T-cell (primary cell): Measurements from ENCODE around the gene CYP3A5. TPM values are rescaled to one million over a fixed set of nuclear protein-coding genes. Genes with fewer than 3 reads are reported as not detected.
"Not testable (repeated sequence)": the region's sequence is repeated elsewhere in the genome, so short reads cannot be mapped to it uniquely, and the experiment has no call there.

Experiments
- ATAC-seq, 4 experiments: fragments of 200-7000 bp in 3 of 4; fragments of 150-1000 bp in 1 of 4; cut with Tn5 transposase; replicated peaks in 1 of 4; 1 replicate in 3 of 4; 2 replicates in 1 of 4; pipeline ENCODE4 v1.10.0; 2021; ENCODE audit warnings: moderate library complexity in 3 of 4, mild to moderate bottlenecking in 2 of 4, moderate number of reproducible peaks in 1 of 4
- CTCF ChIA-PET, 2 donors: fragments of 300-600 bp; sonication (Branson Sonifier 250); formaldehyde crosslinking; loops; one replicate each; lab custom pipeline; 2022; ENCODE audit warnings: antibody characterized with exemption in 2 of 2; lab: Charles Lee
- POLR2A ChIA-PET, 2 donors: fragments of 300-600 bp; sonication (Branson Sonifier 250); formaldehyde crosslinking; loops; one replicate each; lab custom pipeline; 2022; ENCODE audit warnings: antibody characterized with exemption in 2 of 2; lab: Charles Lee
- DNase-seq, 35 experiments: peaks; one replicate each; pipeline versions ENCODE4 v3.0.0 to v3.0.0-alpha.2; 2013 to 2023
- H3K27ac ChIP-seq: one replicate; pipeline ENCODE4 v1.5.1; 2013; ENCODE audit warnings: low read length
- H3K27me3 ChIP-seq, 2 experiments: replicated peaks in 1 of 2; 1 replicate in 1 of 2; 2 replicates in 1 of 2; pipeline versions ENCODE4 v1.6.1 to v1.7.0; 2013; ENCODE audit warnings: low read length in 1 of 2, mixed read lengths in 1 of 2; ENCODE audit not compliant: control insufficient read depth in 2 of 2, insufficient read depth in 2 of 2; ENCODE audit errors: extremely low read depth in 1 of 2
- H3K36me3 ChIP-seq, 2 donors: 1 replicate in 1 of 2; 2 replicates in 1 of 2; pipeline versions ENCODE4 v1.6.1 to v1.7.0; 2013; ENCODE audit warnings: low read length in 1 of 2; ENCODE audit not compliant: control insufficient read depth in 2 of 2, insufficient read depth in 1 of 2; ENCODE audit errors: extremely low read depth in 1 of 2
- H3K4me1 ChIP-seq, 2 experiments: 1 replicate in 1 of 2; 2 replicates in 1 of 2; pipeline versions ENCODE4 v1.6.1 to v1.7.0; 2013; ENCODE audit warnings: low read length in 2 of 2, mixed read lengths in 1 of 2; ENCODE audit not compliant: insufficient read depth in 2 of 2, control insufficient read depth in 1 of 2; ENCODE audit errors: extremely low read depth in 1 of 2
- H3K4me3 ChIP-seq, 2 donors: 1 replicate in 1 of 2; 2 replicates in 1 of 2; pipeline versions ENCODE4 v1.5.1 to v1.7.0; 2013; ENCODE audit warnings: mild to moderate bottlenecking in 2 of 2, low read length in 1 of 2, moderate library complexity in 1 of 2; ENCODE audit not compliant: control insufficient read depth in 1 of 2; ENCODE audit errors: extremely low read depth in 1 of 2
- H3K9me3 ChIP-seq: 2 replicates; pipeline ENCODE4 v1.7.0; 2013
- H3K27ac Mint-ChIP-seq, 2 donors: one replicate each; pipeline ENCODE4 v1.8.0; 2020 to 2021; ENCODE audit warnings: mild to moderate bottlenecking in 2 of 2, mixed read lengths in 2 of 2
- H3K27me3 Mint-ChIP-seq, 2 donors: one replicate each; pipeline ENCODE4 v1.8.0; 2021 to 2022; ENCODE audit warnings: mixed read lengths in 2 of 2
- H3K36me3 Mint-ChIP-seq: one replicate; pipeline ENCODE4 v1.8.0; 2021; ENCODE audit warnings: mixed read lengths
- H3K4me1 Mint-ChIP-seq, 3 donors: one replicate each; pipeline ENCODE4 v1.8.0; 2020 to 2022; ENCODE audit warnings: mixed read lengths in 3 of 3, mild to moderate bottlenecking in 1 of 3
- H3K4me3 Mint-ChIP-seq, 3 donors: one replicate each; pipeline ENCODE4 v1.8.0; 2020 to 2022; ENCODE audit warnings: mild to moderate bottlenecking in 3 of 3, mixed read lengths in 3 of 3, moderate library complexity in 3 of 3
- H3K9me3 Mint-ChIP-seq, 3 donors: one replicate each; pipeline ENCODE4 v1.8.0; 2020 to 2022; ENCODE audit warnings: mixed read lengths in 3 of 3
- WGBS: methylation state at CpG from one replicate; pipeline ENCODE4 v1.1.5; 2013; ENCODE audit warnings: missing lambda C conversion rate; ENCODE audit not compliant: insufficient coverage; 5-methylcytosine and 5-hydroxymethylcytosine counted together
- total RNA-seq, 35 experiments: library from RNA in 6 of 35; stranded (reverse) in 6 of 35; fragments of 120-200 nt in 1 of 35; gene quantifications; one replicate each; pipeline versions ENCODE4 v1.2.1 to v1.2.4 and lab custom pipeline; 2013 to 2026

The CYP3A5 gene
- total RNA-seq, 5 donors from 2014 or later (not counting 1 experiment from before 2014, with no cell fraction given): 0.22 to 0.58 (median 0.46) TPM; not detected in 2

DNA sequence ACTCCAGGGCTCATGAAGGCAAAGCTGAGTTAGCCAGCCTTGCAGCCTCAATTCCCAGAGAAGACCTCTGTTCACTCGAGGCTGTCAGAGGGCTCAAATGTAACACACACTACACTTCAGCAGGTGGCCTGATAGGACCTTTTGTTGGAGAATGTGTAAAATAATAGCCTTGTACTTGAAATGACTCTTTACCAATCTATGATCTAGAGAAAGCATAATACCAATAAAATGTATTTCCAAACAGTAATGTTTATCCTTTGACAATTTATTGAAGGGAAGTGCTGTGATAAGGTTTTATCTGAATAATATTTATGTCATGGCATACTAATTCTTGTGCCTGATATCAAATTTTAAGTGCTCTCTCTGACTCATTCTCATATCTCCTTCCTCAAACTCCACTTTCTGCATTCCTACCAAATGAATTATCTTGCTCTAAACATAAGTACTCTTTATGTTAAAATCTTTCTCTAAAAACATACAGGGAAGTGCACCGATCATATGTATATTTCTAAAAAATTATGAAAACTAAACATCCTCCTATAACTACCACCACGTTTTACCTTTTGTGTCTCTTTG lies 34.3 kb upstream of the CYP3A5 start:
- POLR2A ChIA-PET: no interaction called here
- Histone ChIP-seq H3K27ac (no peak overlapping the region), H3K4me3 (no peak overlapping the region), H3K36me3 (no peaks in the 10 kb centered on the region), H3K27me3 (no peaks in the 10 kb centered on the region), H3K9me3 (no peaks in the 10 kb centered on the region), H3K4me1 (no peaks in the 10 kb centered on the region)
- no peak for DNase-seq
- Mint-ChIP-seq H3K4me1 (peaks cover 0 to 2% (median 0%) of the 10 kb centered on the region in 3 donors), H3K27me3 (no peaks in the 10 kb centered on the region), H3K27ac (no peak overlapping the region), H3K4me3 (no peak overlapping the region), H3K36me3 (peaks cover 40% of the 10 kb centered on the region), H3K9me3 (peaks cover 0 to 6% (median 4%) of the 10 kb centered on the region in 3 donors)
- CTCF ChIA-PET: no interaction called here
- ATAC-seq: no peak
- WGBS: no CpG with 5 or more reads among the region's 3 CpGs

DNA sequence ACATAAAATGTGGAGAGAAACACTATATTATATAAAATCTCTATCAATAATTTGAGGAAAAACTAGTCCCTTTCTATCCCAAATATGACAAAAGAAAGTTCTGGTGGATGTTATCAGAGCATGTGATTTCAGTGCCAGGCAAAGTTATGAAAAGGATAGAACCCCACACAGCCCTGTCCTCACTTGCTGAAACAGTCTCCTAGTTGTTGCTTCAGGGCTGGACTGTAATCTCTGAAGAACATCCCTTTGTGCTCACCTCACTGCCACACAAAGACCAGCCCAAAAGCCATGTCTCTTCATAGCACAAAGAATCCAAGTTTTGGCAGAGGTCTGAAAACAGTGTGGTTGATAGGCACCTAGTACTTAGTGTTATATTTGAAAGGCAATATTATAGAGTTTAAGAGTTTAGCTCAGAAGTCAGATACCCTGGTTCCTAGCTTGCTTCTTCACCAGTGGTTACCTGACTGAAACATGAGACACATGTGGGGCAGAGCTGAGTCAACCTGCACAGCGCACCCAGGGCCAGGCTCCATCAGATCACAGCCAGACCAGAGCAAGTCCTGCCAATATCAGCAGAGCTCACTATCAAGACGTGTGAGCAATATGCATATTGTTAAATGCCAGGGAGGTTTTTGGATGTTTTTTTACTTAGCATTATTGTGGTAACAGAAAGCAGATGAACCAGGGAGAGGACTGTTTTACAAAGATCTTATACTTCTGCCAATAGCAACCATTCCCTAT lies 30.2 kb upstream of the CYP3A5 start:
- no peak for ATAC-seq
- ChIA-PET CTCF (no interaction called here), POLR2A (no interaction called here)

DNA sequence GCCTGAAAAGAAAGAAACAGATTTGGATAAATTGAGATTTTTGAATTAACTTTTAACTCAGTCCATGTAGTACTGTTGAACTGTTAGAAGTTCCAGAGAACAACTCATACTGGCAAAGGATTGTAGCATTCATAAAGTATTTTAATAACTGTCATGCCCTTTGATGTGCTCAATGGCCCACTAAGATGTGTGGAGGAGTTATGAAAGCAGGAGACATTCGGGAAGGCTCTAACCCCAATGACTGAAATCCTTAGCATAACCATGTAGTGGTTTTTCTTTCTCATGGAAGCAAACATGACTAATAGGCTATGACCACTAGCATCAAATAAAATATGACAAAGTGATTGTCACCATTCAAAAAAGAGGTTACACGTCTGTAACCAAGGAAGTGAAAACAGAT lies 29.5 kb upstream of the CYP3A5 start:
- Mint-ChIP-seq H3K9me3 (no peaks in the 10 kb centered on the region), H3K27ac (no peak overlapping the region), H3K4me3 (no peak overlapping the region), H3K27me3 (no peaks in the 10 kb centered on the region), H3K36me3 (peaks cover 38% of the 10 kb centered on the region), H3K4me1 (no peaks in the 10 kb centered on the region)
- WGBS: no CpG with 5 or more reads among the region's 2 CpGs
- H3K27me3 ChIP-seq: no peaks in the 10 kb centered on the region
- ATAC-seq: no peak
- no peaks in the 10 kb centered on the region for H3K4me1 ChIP-seq
- no peak overlapping the region for H3K4me3 ChIP-seq
- no peaks in the 10 kb centered on the region for H3K36me3 ChIP-seq
- ChIA-PET CTCF (no interaction called here), POLR2A (no interaction called here)
- no peak overlapping the region for H3K27ac ChIP-seq
- peaks cover 2% of the 10 kb centered on the region for H3K9me3 ChIP-seq
- DNase-seq: no peak

More for the DNA sequence above, 30.2 kb upstream of the CYP3A5 start:
- Histone ChIP-seq H3K27me3 (no peaks in the 10 kb centered on the region), H3K36me3 (no peaks in the 10 kb centered on the region), H3K4me3 (no peak overlapping the region), H3K9me3 (peaks cover 2% of the 10 kb centered on the region), H3K4me1 (no peaks in the 10 kb centered on the region), H3K27ac (no peak overlapping the region)
- H3K27ac Mint-ChIP-seq: no peak overlapping the region
- no peak for DNase-seq
- H3K4me3 Mint-ChIP-seq: no peak overlapping the region
- no peaks in the 10 kb centered on the region for H3K27me3 Mint-ChIP-seq
- no peaks in the 10 kb centered on the region for H3K4me1 Mint-ChIP-seq
- peaks cover 0 to 5% (median 3%) of the 10 kb centered on the region in 3 donors for H3K9me3 Mint-ChIP-seq
- H3K36me3 Mint-ChIP-seq: peaks cover 46% of the 10 kb centered on the region
- WGBS: no CpG with 5 or more reads among the region's 2 CpGs

DNA sequence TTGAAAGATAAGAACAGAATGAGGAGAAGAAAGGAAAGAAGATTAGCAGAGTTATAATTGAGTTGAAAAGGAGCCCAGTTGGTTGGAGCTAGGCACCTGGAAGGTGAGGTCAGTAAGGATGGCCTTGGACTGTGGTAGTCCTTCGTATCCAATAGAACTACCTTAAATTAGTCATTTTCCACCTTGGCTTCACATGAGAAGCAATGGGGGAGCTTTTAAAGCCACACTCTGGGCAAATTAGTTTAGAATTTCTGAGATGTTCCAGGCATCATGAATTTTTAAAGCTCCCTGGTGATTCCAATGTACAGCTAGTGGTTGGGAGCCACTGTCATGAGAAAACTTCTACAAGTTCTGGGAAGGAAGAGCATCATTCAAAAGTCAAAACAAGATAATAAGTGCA lies 27.3 kb upstream of the CYP3A5 start:
- ATAC-seq (no peak), DNase-seq (no peak)
- Histone ChIP-seq H3K4me3 (no peak overlapping the region), H3K9me3 (peaks cover 2% of the 10 kb centered on the region), H3K36me3 (no peaks in the 10 kb centered on the region), H3K27ac (no peak overlapping the region), H3K27me3 (no peaks in the 10 kb centered on the region), H3K4me1 (no peaks in the 10 kb centered on the region)
- H3K27me3 Mint-ChIP-seq: peaks cover 0 to 1% of the 10 kb centered on the region in 2 donors
- H3K4me3 Mint-ChIP-seq: no peak overlapping the region
- POLR2A ChIA-PET: no interaction called here
- H3K27ac Mint-ChIP-seq: no peak overlapping the region
- H3K4me1 Mint-ChIP-seq: no peaks in the 10 kb centered on the region
- H3K9me3 Mint-ChIP-seq: no peaks in the 10 kb centered on the region
- no CpG with 5 or more reads among the region's 1 CpG for WGBS
- H3K36me3 Mint-ChIP-seq: peaks cover 32% of the 10 kb centered on the region
- CTCF ChIA-PET: no interaction called here

DNA sequence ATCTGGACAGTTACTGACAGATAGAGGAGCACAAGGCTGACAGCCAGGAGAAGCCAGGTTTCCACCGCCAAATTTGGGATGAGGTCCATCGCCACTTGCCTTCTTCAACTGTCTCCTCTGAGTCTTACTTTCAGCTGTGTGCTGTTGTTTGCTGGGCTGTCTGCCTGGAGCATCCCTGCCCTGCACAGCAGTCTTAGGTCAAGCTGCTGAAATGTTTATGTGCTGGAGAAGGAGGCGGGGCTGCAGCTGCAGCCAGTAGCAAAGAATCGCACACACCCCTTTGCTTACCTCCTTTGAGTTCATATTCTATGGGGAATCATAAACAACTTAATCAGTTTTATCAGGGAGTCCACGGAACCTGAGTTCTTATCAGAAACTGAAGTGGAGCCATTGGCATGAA lies 20.1 kb upstream of the CYP3A5 start:
- Histone ChIP-seq H3K4me3 (no peak overlapping the region), H3K27ac (no peak overlapping the region), H3K9me3 (no peaks in the 10 kb centered on the region), H3K36me3 (no peaks in the 10 kb centered on the region), H3K4me1 (no peaks in the 10 kb centered on the region), H3K27me3 (no peaks in the 10 kb centered on the region)
- Mint-ChIP-seq H3K4me1 (no peaks in the 10 kb centered on the region), H3K9me3 (no peaks in the 10 kb centered on the region), H3K27ac (no peak overlapping the region), H3K4me3 (no peak overlapping the region), H3K36me3 (no peaks in the 10 kb centered on the region), H3K27me3 (peaks cover 0 to 1% of the 10 kb centered on the region in 2 donors)
- DNase-seq (no peak), ATAC-seq (no peak)
- CTCF ChIA-PET: no interaction called here
- 94% methylated on average over 3 of the region's 5 CpGs for WGBS
- POLR2A ChIA-PET: no interaction called here

DNA sequence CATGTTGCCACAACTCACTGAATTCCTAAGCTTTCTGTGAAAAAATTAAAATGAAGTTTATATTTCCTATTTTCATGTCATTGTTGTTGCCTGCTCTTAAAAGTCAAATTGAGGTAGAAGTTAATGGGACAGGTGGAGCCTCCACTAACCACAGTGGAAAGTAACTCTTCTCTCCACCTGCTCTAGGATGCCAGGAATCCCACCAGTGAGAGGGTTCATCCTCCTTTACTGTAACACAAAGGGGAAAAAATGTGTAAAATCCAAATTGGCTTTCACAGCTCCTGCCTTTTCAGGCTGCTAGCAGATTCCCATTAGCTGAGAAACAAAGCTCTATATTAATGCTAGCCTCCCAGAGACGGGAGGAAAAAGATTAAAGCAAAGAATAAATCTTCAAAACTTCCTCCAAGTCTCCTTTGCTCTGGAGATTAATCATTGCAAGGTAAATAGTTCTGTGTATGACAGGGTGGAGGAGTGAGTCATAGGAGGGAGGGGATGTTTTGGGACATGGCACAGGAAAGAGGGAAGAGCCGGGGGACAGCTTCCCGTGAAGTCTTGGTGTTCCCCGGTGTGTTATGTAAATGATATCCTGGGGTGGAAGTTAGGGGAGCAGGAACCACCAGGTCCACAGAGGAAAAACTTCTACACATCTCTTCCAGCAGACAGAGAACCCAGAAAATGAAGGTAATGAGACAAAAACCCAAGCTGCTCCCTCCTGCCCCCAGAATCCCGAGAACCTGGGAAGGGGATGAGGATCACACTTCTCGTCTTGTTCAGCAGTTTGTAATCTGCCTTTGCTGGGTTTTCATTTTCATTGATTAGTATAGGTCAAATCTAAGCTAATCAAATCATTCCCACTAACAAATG lies 19.3 kb upstream of the CYP3A5 start:
- WGBS: no CpG with 5 or more reads among the region's 6 CpGs
- DNase-seq, CTCF ChIA-PET, H3K27ac Mint-ChIP-seq, H3K4me1 Mint-ChIP-seq, H3K9me3 Mint-ChIP-seq, H3K27me3 Mint-ChIP-seq, H3K4me3 Mint-ChIP-seq, H3K4me3 ChIP-seq, H3K27ac ChIP-seq, H3K9me3 ChIP-seq, H3K36me3 Mint-ChIP-seq, H3K4me1 ChIP-seq, H3K27me3 ChIP-seq, POLR2A ChIA-PET, ATAC-seq, H3K36me3 ChIP-seq: not testable (repeated sequence)
